Keratinocyte (primary cell): Measurements from ENCODE around the gene AJM1. TPM values are rescaled to one million over a fixed set of nuclear protein-coding genes. Genes with fewer than 3 reads are reported as not detected.

Experiments used
- DNase-seq: peaks from one replicate; pipeline ENCODE4 v3.0.0-alpha.2; 2011; ENCODE audit warnings: low read depth, missing footprints, low spot score
- FAIRE-seq: peaks from 2 replicates; lab custom pipeline; 2011; peaks lifted over from hg19 to GRCh38; lab: Jason Lieb, UNC
- H2AFZ ChIP-seq: 2 replicates; pipeline ENCODE4 v1.6.0; 2012; ENCODE audit warnings: low read length, control low read depth, inconsistent platforms; ENCODE audit not compliant: control insufficient read depth
- H3K27ac ChIP-seq: 2 replicates; pipeline ENCODE4 v1.5.1; 2011; ENCODE audit warnings: low read length; ENCODE audit not compliant: control insufficient read depth, insufficient read depth
- H3K27me3 ChIP-seq: 3 replicates; pipeline ENCODE4 v1.6.0; 2011; ENCODE audit warnings: low read length; ENCODE audit not compliant: control insufficient read depth, insufficient read depth; ENCODE audit errors: extremely low read depth
- H3K36me3 ChIP-seq, 2 experiments: 2 replicates in 1 of 2; 3 replicates in 1 of 2; pipeline ENCODE4 v1.5.1; 2011; ENCODE audit warnings: low read length in 2 of 2, mild to moderate bottlenecking in 1 of 2; ENCODE audit not compliant: control insufficient read depth in 2 of 2, insufficient read depth in 2 of 2; ENCODE audit errors: extremely low read depth in 1 of 2
- H3K4me1 ChIP-seq: 3 replicates; pipeline ENCODE4 v1.5.1; 2011; ENCODE audit warnings: low read length; ENCODE audit not compliant: control insufficient read depth, insufficient read depth; ENCODE audit errors: extremely low read depth
- H3K4me2 ChIP-seq: 3 replicates; pipeline ENCODE4 v1.6.0; 2011; ENCODE audit warnings: low read depth, low read length; ENCODE audit not compliant: control insufficient read depth, insufficient read depth; ENCODE audit errors: extremely low read depth
- H3K4me3 ChIP-seq, 3 experiments: fragments of 200-600 bp in 1 of 3; sonication (generic) in 1 of 3; 2 replicates in 2 of 3; 3 replicates in 1 of 3; pipeline ENCODE4 v1.5.1; 2011 to 2016; ENCODE audit warnings: low read length in 3 of 3, mild to moderate bottlenecking in 3 of 3, control low read depth in 2 of 3, inconsistent platforms in 1 of 3, low read depth in 1 of 3, mixed read lengths in 1 of 3, mixed run types in 1 of 3, moderate library complexity in 1 of 3; ENCODE audit not compliant: control insufficient read depth in 2 of 3, insufficient read depth in 2 of 3; ENCODE audit errors: extremely low read depth in 1 of 3
- H3K79me2 ChIP-seq: 2 replicates; pipeline ENCODE4 v1.6.0; 2012; ENCODE audit warnings: low read length; ENCODE audit not compliant: control insufficient read depth, insufficient read depth
- H3K9ac ChIP-seq: 3 replicates; pipeline ENCODE4 v1.6.0; 2011; ENCODE audit warnings: low read length; ENCODE audit not compliant: control insufficient read depth, insufficient read depth; ENCODE audit errors: extremely low read depth
- H3K9me1 ChIP-seq: 3 replicates; pipeline ENCODE4 v1.6.0; 2011; ENCODE audit warnings: low read length; ENCODE audit not compliant: control insufficient read depth, insufficient read depth; ENCODE audit errors: extremely low read depth
- H3K9me3 ChIP-seq: 2 replicates; pipeline ENCODE4 v1.5.1; 2012; ENCODE audit warnings: low read depth, low read length; ENCODE audit not compliant: control insufficient read depth
- H4K20me1 ChIP-seq: 3 replicates; pipeline ENCODE4 v1.6.0; 2011; ENCODE audit warnings: low read length; ENCODE audit not compliant: control insufficient read depth, insufficient read depth; ENCODE audit errors: extremely low read depth
- EZH2 ChIP-seq: IDR thresholded peaks from one replicate; pipeline ENCODE4 v1.6.1; 2012; ENCODE audit warnings: inconsistent platforms, mild to moderate bottlenecking, low read length, moderate library complexity
- dilution Hi-C: fragments of 300-500 bp; cut with MboI; formaldehyde crosslinking; loops from one replicate; pipeline ENCODE4 v1.7.0; 2020; ENCODE audit warnings: low sequenced_read_pairs; ENCODE audit not compliant: extremely low pct_ligation_motif_present
- polyA plus RNA-seq, 5 experiments: library from polyadenylated mRNA; depleted of rRNA in 3 of 5; stranded (reverse) in 3 of 5; stranded (forward) in 1 of 5; unstranded in 1 of 5; fragments of >200 nt; gene quantifications; 1 replicate in 1 of 5; 2 replicates in 3 of 5; 3 replicates in 1 of 5; pipeline versions ENCODE4 v1.2.1 to v1.2.3, GENCODE V29; 2011 to 2012; ENCODE audit warnings: missing spikeins in 2 of 5, low read depth in 1 of 5, low replicate concordance in 1 of 5
- TF ChIP-seq, protein P1 (sequence below), 3 experiments: IDR thresholded peaks in 1 of 3; conservative IDR thresholded peaks in 1 of 3; optimal IDR thresholded peaks in 1 of 3; 2 replicates in 2 of 3; 3 replicates in 1 of 3; pipeline versions ENCODE3 to v1.5.1; 2011; ENCODE audit warnings: low read length in 3 of 3, mild to moderate bottlenecking in 3 of 3, moderate library complexity in 2 of 3, control low read depth in 1 of 3, inconsistent platforms in 1 of 3; ENCODE audit not compliant: insufficient read depth in 2 of 3; ENCODE audit errors: extremely low read depth in 1 of 3

The AJM1 gene
- polyA plus RNA-seq, 1 donor (not counting 4 experiments of a cell fraction or from before 2014, with no cell fraction given) = 0.12 TPM

DNA sequence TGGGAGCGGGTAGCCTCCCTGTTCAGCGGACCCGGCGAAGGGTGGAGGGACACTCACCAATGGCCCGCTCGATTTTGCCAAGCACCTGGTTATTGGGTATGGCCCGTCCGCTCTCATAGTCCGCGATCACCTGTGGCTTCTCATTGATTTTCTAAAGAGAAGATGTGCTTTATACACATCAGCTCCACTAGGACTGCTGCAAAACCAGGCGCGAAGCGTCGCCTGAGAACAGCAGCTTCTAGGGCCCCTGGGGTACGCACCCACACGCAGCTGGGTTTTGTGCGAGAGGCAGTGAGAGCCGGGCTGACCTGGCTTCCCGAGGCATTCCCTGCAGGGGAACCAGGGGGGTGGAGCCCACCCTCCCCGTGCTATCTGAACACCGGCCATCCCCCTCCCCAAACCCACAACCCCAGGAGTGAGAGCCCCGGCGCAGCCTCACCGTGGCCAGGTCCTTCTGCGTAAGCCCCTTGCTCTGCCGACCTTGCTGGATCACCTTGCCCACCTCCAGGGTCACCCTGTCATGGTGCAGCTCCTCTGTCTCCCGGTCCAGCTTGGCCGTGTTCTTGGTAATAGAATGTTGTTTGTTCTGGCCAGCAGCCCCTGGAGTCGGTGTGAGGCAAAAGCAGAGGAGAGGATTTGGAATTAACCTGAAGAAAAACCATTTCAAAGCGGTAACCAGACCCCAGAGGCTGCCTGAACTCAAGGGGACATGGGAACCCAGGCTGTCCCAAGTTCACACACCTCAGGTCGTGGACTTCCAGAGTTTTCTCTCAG, 20.8 kb downstream of the AJM1 start:
- Histone ChIP-seq H3K9me3 (no peaks in the 10 kb centered on the region), H3K4me2 (no peak overlapping the region), H4K20me1 (peaks cover 8% of the 10 kb centered on the region), H3K4me3 (no peak overlapping the region), H3K79me2 (peaks cover 21% of the 10 kb centered on the region), H2AFZ (no peak overlapping the region), H3K4me1 (peaks cover 5% of the 10 kb centered on the region), H3K36me3 (peaks cover 22% of the 10 kb centered on the region in 2 experiments), H3K27me3 (no peaks in the 10 kb centered on the region), H3K27ac (no peak overlapping the region), H3K9ac (no peak overlapping the region), H3K9me1 (no peaks in the 10 kb centered on the region)
- TF ChIP-seq, protein P1, sequence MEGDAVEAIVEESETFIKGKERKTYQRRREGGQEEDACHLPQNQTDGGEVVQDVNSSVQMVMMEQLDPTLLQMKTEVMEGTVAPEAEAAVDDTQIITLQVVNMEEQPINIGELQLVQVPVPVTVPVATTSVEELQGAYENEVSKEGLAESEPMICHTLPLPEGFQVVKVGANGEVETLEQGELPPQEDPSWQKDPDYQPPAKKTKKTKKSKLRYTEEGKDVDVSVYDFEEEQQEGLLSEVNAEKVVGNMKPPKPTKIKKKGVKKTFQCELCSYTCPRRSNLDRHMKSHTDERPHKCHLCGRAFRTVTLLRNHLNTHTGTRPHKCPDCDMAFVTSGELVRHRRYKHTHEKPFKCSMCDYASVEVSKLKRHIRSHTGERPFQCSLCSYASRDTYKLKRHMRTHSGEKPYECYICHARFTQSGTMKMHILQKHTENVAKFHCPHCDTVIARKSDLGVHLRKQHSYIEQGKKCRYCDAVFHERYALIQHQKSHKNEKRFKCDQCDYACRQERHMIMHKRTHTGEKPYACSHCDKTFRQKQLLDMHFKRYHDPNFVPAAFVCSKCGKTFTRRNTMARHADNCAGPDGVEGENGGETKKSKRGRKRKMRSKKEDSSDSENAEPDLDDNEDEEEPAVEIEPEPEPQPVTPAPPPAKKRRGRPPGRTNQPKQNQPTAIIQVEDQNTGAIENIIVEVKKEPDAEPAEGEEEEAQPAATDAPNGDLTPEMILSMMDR (optimal IDR thresholded peaks at IDR 0.05 in 1 of 3, IDR thresholded peaks at IDR 0.05 in 1 of 3, conservative IDR thresholded peaks at IDR 0.05 in 1 of 3; ENCODE audit: extremely low read depth in 1 of 3, insufficient read depth in 2 of 3, low read length in 3 of 3) = no peak
- no peak for TF ChIP-seq EZH2
- no peak for FAIRE-seq
- dilution Hi-C loops = no loop called here
- DNase-seq = no peak

DNA sequence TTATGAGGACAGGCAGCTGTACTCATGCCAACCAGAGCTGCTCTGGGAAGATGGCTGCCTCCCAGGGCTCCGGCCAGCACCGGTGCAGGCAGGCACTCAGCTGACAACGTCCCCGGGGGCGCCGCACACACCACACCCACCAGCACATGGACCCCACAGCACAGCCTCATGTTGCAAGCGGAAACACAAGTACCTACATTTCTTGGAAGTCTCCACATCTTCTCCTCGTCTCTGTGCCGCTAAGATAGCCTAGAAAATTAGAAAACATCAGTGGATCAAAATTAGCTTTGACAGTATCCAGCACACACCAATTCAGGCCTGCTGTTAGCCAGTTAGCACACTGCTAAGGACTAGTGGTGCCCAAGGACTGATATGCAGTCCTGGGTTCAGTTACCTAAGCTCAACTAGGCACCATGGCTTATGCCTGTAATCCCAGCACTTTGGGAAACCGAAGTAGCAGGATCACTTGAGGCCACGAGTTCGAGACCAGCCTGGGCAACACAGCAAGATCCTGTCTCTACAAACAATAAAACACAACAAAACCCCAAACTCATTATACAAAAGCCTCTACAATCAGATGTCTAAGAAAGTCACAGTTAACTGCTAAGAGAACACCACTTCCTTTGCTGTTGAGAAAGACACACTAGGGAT, 21.5 kb downstream of the AJM1 start:
- H3K4me3 ChIP-seq = no peak overlapping the region
- H3K9me1 ChIP-seq = no peaks in the 10 kb centered on the region
- H4K20me1 ChIP-seq = peaks cover 8% of the 10 kb centered on the region
- TF ChIP-seq, protein P1 (optimal IDR thresholded peaks at IDR 0.05 in 1 of 3, IDR thresholded peaks at IDR 0.05 in 1 of 3, conservative IDR thresholded peaks at IDR 0.05 in 1 of 3; ENCODE audit: extremely low read depth in 1 of 3, insufficient read depth in 2 of 3, low read length in 3 of 3) = no peak
- TF ChIP-seq EZH2 = no peak
- H3K9ac ChIP-seq = no peak overlapping the region
- DNase-seq (no peak), FAIRE-seq (no peak)
- no peak overlapping the region for H3K4me2 ChIP-seq
- H2AFZ ChIP-seq = no peak overlapping the region
- no peaks in the 10 kb centered on the region for H3K27me3 ChIP-seq
- dilution Hi-C loops = no loop called here
- H3K27ac ChIP-seq = no peak overlapping the region
- H3K36me3 ChIP-seq = peaks cover 22% of the 10 kb centered on the region in 2 experiments
- peaks cover 5% of the 10 kb centered on the region for H3K4me1 ChIP-seq
- H3K9me3 ChIP-seq = no peaks in the 10 kb centered on the region
- H3K79me2 ChIP-seq = peaks cover 21% of the 10 kb centered on the region
